Transverse colon (tissue), 3 donors: ENCODE results near the gene MT4.

Experiments used
- EP300 ChIP-seq: sonication (generic); formaldehyde crosslinking; IDR thresholded peaks from one replicate; pipeline ENCODE4 v1.6.1; 2017; ENCODE audit warnings: antibody characterized with exemption, low read depth
- POLR2A ChIP-seq: fragments of 450-650 bp; IDR thresholded peaks from one replicate; pipeline ENCODE4 v1.6.1; 2016; ENCODE audit warnings: antibody characterized with exemption, mild to moderate bottlenecking, moderate library complexity
- TF ChIP-seq, protein P1 (sequence below), 5 experiments: fragments of 200-600 bp in 3 of 5; fragments of 450-650 bp in 2 of 5; sonication (generic) in 3 of 5; IDR thresholded peaks; 1 replicate in 2 of 5; 2 replicates in 3 of 5; pipeline ENCODE4 v1.5.1; 2016 to 2017; ENCODE audit warnings: antibody characterized with exemption in 5 of 5, inconsistent platforms in 3 of 5, mild to moderate bottlenecking in 2 of 5, moderate library complexity in 1 of 5

DNA sequence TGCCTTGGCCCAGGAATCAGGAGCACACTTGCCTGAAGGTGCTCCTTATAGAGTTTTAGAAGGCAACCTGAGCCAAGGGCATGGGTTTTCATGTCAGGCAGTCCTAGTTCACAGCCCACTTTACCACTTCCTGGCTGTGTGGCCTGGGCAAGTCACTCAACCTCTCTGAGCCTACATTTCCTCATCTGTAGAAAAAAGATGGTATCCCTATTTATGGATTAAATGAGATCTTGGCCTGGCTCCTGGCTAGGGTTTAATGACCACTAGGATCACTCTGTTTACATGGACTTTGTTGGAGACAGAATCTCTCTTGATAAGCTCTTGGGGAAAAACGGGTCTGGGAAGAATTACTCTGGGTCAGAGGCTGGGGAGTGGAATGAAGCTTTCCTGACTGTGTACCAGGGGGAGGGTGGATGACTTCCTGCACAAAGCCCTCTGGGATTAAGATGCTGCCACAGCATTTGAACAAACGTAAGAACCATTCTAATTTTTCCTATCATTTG lies 45.8 kb downstream of the MT4 start:
- TF ChIP-seq, protein P1, sequence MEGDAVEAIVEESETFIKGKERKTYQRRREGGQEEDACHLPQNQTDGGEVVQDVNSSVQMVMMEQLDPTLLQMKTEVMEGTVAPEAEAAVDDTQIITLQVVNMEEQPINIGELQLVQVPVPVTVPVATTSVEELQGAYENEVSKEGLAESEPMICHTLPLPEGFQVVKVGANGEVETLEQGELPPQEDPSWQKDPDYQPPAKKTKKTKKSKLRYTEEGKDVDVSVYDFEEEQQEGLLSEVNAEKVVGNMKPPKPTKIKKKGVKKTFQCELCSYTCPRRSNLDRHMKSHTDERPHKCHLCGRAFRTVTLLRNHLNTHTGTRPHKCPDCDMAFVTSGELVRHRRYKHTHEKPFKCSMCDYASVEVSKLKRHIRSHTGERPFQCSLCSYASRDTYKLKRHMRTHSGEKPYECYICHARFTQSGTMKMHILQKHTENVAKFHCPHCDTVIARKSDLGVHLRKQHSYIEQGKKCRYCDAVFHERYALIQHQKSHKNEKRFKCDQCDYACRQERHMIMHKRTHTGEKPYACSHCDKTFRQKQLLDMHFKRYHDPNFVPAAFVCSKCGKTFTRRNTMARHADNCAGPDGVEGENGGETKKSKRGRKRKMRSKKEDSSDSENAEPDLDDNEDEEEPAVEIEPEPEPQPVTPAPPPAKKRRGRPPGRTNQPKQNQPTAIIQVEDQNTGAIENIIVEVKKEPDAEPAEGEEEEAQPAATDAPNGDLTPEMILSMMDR (IDR thresholded peaks at IDR 0.05), result no peak
- TF ChIP-seq EP300, result no peak
- no peak for TF ChIP-seq POLR2A
